HepG2 (cell line): ENCODE results near the gene ACACA. TPM values are rescaled to one million over a fixed set of nuclear protein-coding genes. Genes with fewer than 3 reads are reported as not detected.
A peak's percentile ranks its signal among the peaks of the same experiment; 100 is the strongest.

ENCODE experiments used
- AHR ChIP-seq: IDR thresholded peaks from 2 replicates; pipeline ENCODE4 v1.6.1; 2018; ENCODE audit warnings: missing genetic modification reagents, missing compliant biosample characterization
- CBX5 ChIP-seq: sonication (generic); formaldehyde crosslinking; IDR thresholded peaks from 2 replicates; pipeline ENCODE4 v1.4.0; 2020; ENCODE audit warnings: missing genetic modification reagents, borderline replicate concordance
- CREM ChIP-seq, 2 experiments: sonication (generic) in 1 of 2; formaldehyde crosslinking in 1 of 2; IDR thresholded peaks; 2 replicates each; pipeline versions ENCODE4 v1.4.0 to v1.6.1; 2016 to 2020; ENCODE audit warnings: antibody characterized with exemption in 1 of 2, mild to moderate bottlenecking in 1 of 2, missing genetic modification reagents in 1 of 2
- CSRNP2 ChIP-seq: sonication (generic); formaldehyde crosslinking; conservative IDR thresholded peaks from 2 replicates; pipeline ENCODE4 v1.8.0; 2022; ENCODE audit warnings: low read depth, missing genetic modification reagents
- HMGXB4 ChIP-seq, 2 experiments: sonication (generic) in 1 of 2; formaldehyde crosslinking in 1 of 2; IDR thresholded peaks; 2 replicates each; pipeline versions ENCODE4 v1.4.0 to v1.6.1; 2018 to 2020; ENCODE audit warnings: missing genetic modification reagents in 2 of 2, borderline replicate concordance in 1 of 2, low read depth in 1 of 2, mild to moderate bottlenecking in 1 of 2, missing biosample characterization in 1 of 2
- LCORL ChIP-seq, 2 experiments: fragments of 450-650 bp in 1 of 2; sonication (generic) in 1 of 2; formaldehyde crosslinking in 1 of 2; IDR thresholded peaks; 2 replicates each; pipeline versions ENCODE4 v1.5.0 to v1.6.1; 2017 to 2020; ENCODE audit warnings: antibody characterized with exemption in 1 of 2, missing genetic modification reagents in 1 of 2
- NPAS2 ChIP-seq: sonication (generic); formaldehyde crosslinking; IDR thresholded peaks from 2 replicates; pipeline ENCODE4 v1.8.0; 2022; ENCODE audit warnings: mild to moderate bottlenecking, missing genetic modification reagents, borderline replicate concordance
- NR2F2 ChIP-seq: IDR thresholded peaks from 2 replicates; pipeline ENCODE4 v1.6.1; 2012; ENCODE audit warnings: low read depth, inconsistent platforms, borderline replicate concordance
- PRPF4 ChIP-seq: fragments of 200-400 bp; formaldehyde crosslinking; IDR thresholded peaks from 2 replicates; pipeline ENCODE4 v1.6.1; 2016; ENCODE audit warnings: low read length, low read depth; ENCODE audit not compliant: poor library complexity, severe bottlenecking
- ZNF224 ChIP-seq: sonication (generic); formaldehyde crosslinking; IDR thresholded peaks from 2 replicates; pipeline ENCODE4 v1.5.0; 2020; ENCODE audit warnings: mild to moderate bottlenecking, missing genetic modification reagents
- ZNF256 ChIP-seq: sonication (generic); formaldehyde crosslinking; conservative IDR thresholded peaks from 2 replicates; pipeline ENCODE4 v1.4.0; 2020; ENCODE audit warnings: missing genetic modification reagents
- ZNF318 ChIP-seq: sonication (generic); formaldehyde crosslinking; IDR thresholded peaks from 2 replicates; pipeline ENCODE4 v1.4.0; 2020; ENCODE audit warnings: mild to moderate bottlenecking, missing genetic modification reagents
- ZNF33B ChIP-seq: sonication (generic); formaldehyde crosslinking; IDR thresholded peaks from 2 replicates; pipeline ENCODE4 v1.5.1; 2020; ENCODE audit warnings: mild to moderate bottlenecking, missing genetic modification reagents
- ZNF350 ChIP-seq: sonication (generic); formaldehyde crosslinking; IDR thresholded peaks from 2 replicates; pipeline ENCODE4 v1.4.0; 2020; ENCODE audit warnings: mild to moderate bottlenecking, low read depth, missing genetic modification reagents, borderline replicate concordance
- ZNF558 ChIP-seq: sonication (generic); formaldehyde crosslinking; IDR thresholded peaks from 2 replicates; pipeline ENCODE4 v1.9.0; 2022; ENCODE audit warnings: mild to moderate bottlenecking, missing genetic modification reagents, borderline replicate concordance
- ZNF891 ChIP-seq: sonication (generic); formaldehyde crosslinking; IDR thresholded peaks from 2 replicates; pipeline ENCODE4 v1.5.0; 2020; ENCODE audit warnings: mild to moderate bottlenecking, missing genetic modification reagents
- polyA plus RNA-seq, 8 experiments: library from polyadenylated mRNA; depleted of rRNA in 3 of 8; stranded (reverse) in 7 of 8; unstranded in 1 of 8; fragments of >200 nt; fragmentation: Illumina TruSeq in 4 of 8; extraction: Trizol in 4 of 8; gene quantifications; 2 replicates each; pipeline versions ENCODE4 v1.2.1 to v1.2.3, GENCODE V29; 2011 to 2016; ENCODE audit warnings: low read depth in 4 of 8, missing spikeins in 1 of 8, mixed read lengths in 1 of 8; ENCODE audit not compliant: insufficient read depth in 1 of 8
- total RNA-seq, 5 experiments: library from RNA; depleted of rRNA; stranded (reverse); fragments of >200 nt; fragmentation: Illumina TruSeq; extraction: Trizol; gene quantifications; 2 replicates each; pipeline ENCODE4 v1.2.3, GENCODE V29; 2016; ENCODE audit warnings: low read depth in 1 of 5

Gene ACACA
- total and polyA plus RNA-seq, 2 of the 13 experiments (the other 11 are each of a cell fraction or from before 2014, with no cell fraction given), result 39.2 to 47.2 TPM

GRCh38 chr17:37358098-37358829 lies 48.4 kb downstream of the ACACA start (continued):
- TF ChIP-seq ZNF318 (no peak), CSRNP2 (CRISPR knock-in tag) (0 out of 2 replicates have a peak, but pooled peaks have one; percentile 31), ZNF33B (CRISPR knock-in tag) (no peak), NR2F2 (0 out of 2 replicates have a peak, but pooled peaks have one; percentile 5), ZNF350 (CRISPR knock-in tag) (0 out of 2 replicates have a peak, but pooled peaks have one; percentile 60), NPAS2 (CRISPR knock-in tag) (no peak), CREM (IDR thresholded peaks at IDR 0.05) (peak; percentile 27; the same call in 1 of the 2 replicates), CREM (CRISPR knock-in tag; IDR thresholded peaks at IDR 0.05) (no peak), PRPF4 (no peak), LCORL (IDR thresholded peaks at IDR 0.05) (no peak), LCORL (CRISPR knock-in tag; IDR thresholded peaks at IDR 0.05) (peak; percentile 81), CBX5 (CRISPR knock-in tag) (0 out of 2 replicates have a peak, but pooled peaks have one; percentile 7), ZNF224 (CRISPR knock-in tag) (0 out of 2 replicates have a peak, but pooled peaks have one; percentile 56), AHR (CRISPR knock-in tag) (peak; percentile 72; the same call in 1 of the 2 replicates), ZNF891 (CRISPR knock-in tag) (peak; percentile 89; the same call in 1 of the 2 replicates), HMGXB4 (CRISPR knock-in tag; IDR thresholded peaks at IDR 0.05; ENCODE audit: borderline replicate concordance in 1 of 2, low read depth in 1 of 2) (peak in 1 of 2 experiments; percentile 60; a peak in 2 of 4 replicates), ZNF256 (no peak), ZNF558 (CRISPR knock-in tag) (no peak)
